Neural cell (in vitro differentiated cells): ENCODE data around the gene ABCA2. TPM values are rescaled to one million over a fixed set of nuclear protein-coding genes. Genes with fewer than 3 reads are reported as not detected.

Experiments
- H2AFZ ChIP-seq: fragments of 200-600, 300-800 bp; sonication (generic), shearing (Covaris generic); 2 replicates; pipeline ENCODE4 v1.6.0; 2014; ENCODE audit warnings: low read depth, mild to moderate bottlenecking, antibody characterized with exemption, low read length, moderate library complexity
- H3F3A ChIP-seq: fragments of 200-600 bp; shearing (Covaris generic); 2 replicates; pipeline ENCODE4 v1.6.1; 2016; ENCODE audit warnings: mild to moderate bottlenecking, moderate library complexity, mixed read lengths, antibody characterized with exemption, low read length; ENCODE audit not compliant: insufficient read depth, poor library complexity, severe bottlenecking
- H3K27ac ChIP-seq: fragments of 200-600, 300-800 bp; sonication (generic), shearing (Covaris generic); 2 replicates; pipeline ENCODE4 v1.5.1; 2014; ENCODE audit warnings: mild to moderate bottlenecking, low read length, moderate library complexity
- H3K27me3 ChIP-seq: fragments of 300-800, 200-600 bp; sonication (generic), shearing (Covaris generic); 2 replicates; pipeline ENCODE4 v1.6.0; 2014; ENCODE audit warnings: mild to moderate bottlenecking, low read depth, low read length, moderate library complexity; ENCODE audit not compliant: insufficient read depth
- H3K36me3 ChIP-seq: fragments of 300-800, 200-600 bp; sonication (generic), shearing (Covaris generic); 2 replicates; pipeline ENCODE4 v1.5.1; 2014; ENCODE audit warnings: mild to moderate bottlenecking, antibody characterized with exemption, low read length, moderate library complexity; ENCODE audit not compliant: insufficient read depth
- H3K4me2 ChIP-seq: fragments of 300-800, 200-600 bp; sonication (generic), shearing (Covaris generic); 2 replicates; pipeline ENCODE4 v1.6.0; 2014; ENCODE audit warnings: mild to moderate bottlenecking, low read length
- H3K4me3 ChIP-seq: fragments of 300-800, 200-600 bp; sonication (generic), shearing (Covaris generic); 2 replicates; pipeline ENCODE4 v1.5.1; 2014; ENCODE audit warnings: mild to moderate bottlenecking, low read length, moderate library complexity
- H3K79me2 ChIP-seq: fragments of 200-600 bp; shearing (Covaris generic); replicated peaks from 2 replicates; pipeline ENCODE4 v1.6.0; 2014; ENCODE audit warnings: mild to moderate bottlenecking, low read length, moderate library complexity; ENCODE audit not compliant: insufficient read depth
- H3K9ac ChIP-seq: fragments of 300-800, 200-600 bp; sonication (generic), shearing (Covaris generic); 2 replicates; pipeline ENCODE4 v1.6.1; 2016; ENCODE audit warnings: mild to moderate bottlenecking, low read length, mixed read lengths
- H3K9me2 ChIP-seq: fragments of 200-600 bp; shearing (Covaris generic); 2 replicates; pipeline ENCODE4 v1.6.1; 2016; ENCODE audit warnings: mild to moderate bottlenecking, low read length, mixed read lengths; ENCODE audit not compliant: insufficient read depth
- H3K9me3 ChIP-seq: fragments of 200-600, 300-800 bp; sonication (generic), shearing (Covaris generic); 2 replicates; pipeline ENCODE4 v1.6.1; 2016; ENCODE audit warnings: mild to moderate bottlenecking, mixed run types, low read length, moderate library complexity, mixed read lengths
- H4K20me1 ChIP-seq: fragments of 200-600 bp; shearing (Covaris generic); 2 replicates; pipeline ENCODE4 v1.6.1; 2016; ENCODE audit warnings: mild to moderate bottlenecking, mixed run types; ENCODE audit not compliant: insufficient read depth
- EP300 ChIP-seq: fragments of 450-650 bp; conservative IDR thresholded peaks from 2 replicates; pipeline ENCODE4 v1.6.1; 2014; ENCODE audit warnings: antibody characterized with exemption, mild to moderate bottlenecking, moderate library complexity; ENCODE audit not compliant: poor library complexity, severe bottlenecking
- EZH2 ChIP-seq: fragments of 200-600, 300-800 bp; shearing (Covaris generic), sonication (generic); IDR thresholded peaks from 2 replicates; pipeline ENCODE4 v1.6.1; 2014; ENCODE audit warnings: antibody characterized with exemption, low read length, borderline replicate concordance, mild to moderate bottlenecking; ENCODE audit not compliant: insufficient read depth, poor library complexity, severe bottlenecking
- MXI1 ChIP-seq: fragments of 450-650 bp; conservative IDR thresholded peaks from 2 replicates; pipeline ENCODE4 v1.6.1; 2014; ENCODE audit warnings: antibody characterized with exemption, mild to moderate bottlenecking; ENCODE audit not compliant: poor library complexity, severe bottlenecking
- POLR2AphosphoS5 ChIP-seq: IDR thresholded peaks from 2 replicates; pipeline ENCODE4 v1.6.1; 2012
- RAD21 ChIP-seq: fragments of 450-650 bp; conservative IDR thresholded peaks from 2 replicates; pipeline ENCODE4 v1.6.1; 2014; ENCODE audit warnings: antibody characterized with exemption, mild to moderate bottlenecking, moderate library complexity
- REST ChIP-seq: IDR thresholded peaks from 2 replicates; pipeline ENCODE4 v1.6.1; 2012; ENCODE audit warnings: borderline replicate concordance
- SMC3 ChIP-seq: fragments of 450-650 bp; conservative IDR thresholded peaks from 2 replicates; pipeline ENCODE4 v1.6.1; 2014; ENCODE audit warnings: antibody characterized with exemption, mild to moderate bottlenecking, moderate library complexity; ENCODE audit not compliant: poor library complexity
- TAF1 ChIP-seq: IDR thresholded peaks from 2 replicates; pipeline ENCODE4 v1.6.1; 2012; ENCODE audit warnings: low read depth
- polyA plus RNA-seq: library from polyadenylated mRNA; depleted of rRNA; stranded (reverse); fragments of >200 nt; gene quantifications from 2 replicates; pipeline ENCODE4 v1.2.3, GENCODE V29; 2014

The ABCA2 gene
- polyA plus RNA-seq, 1 donor from 2014 or later, result 30.6 TPM

GRCh38 chr9:136968333-136969127 is 59.5 kb downstream of the ABCA2 start:
- no peak overlapping the region for H2AFZ ChIP-seq
- no peaks in the 10 kb centered on the region for H3F3A ChIP-seq
- H3K9me2 ChIP-seq, result no peaks in the 10 kb centered on the region
- no peaks in the 10 kb centered on the region for H3K36me3 ChIP-seq
- no peaks in the 10 kb centered on the region for H4K20me1 ChIP-seq
- no peaks in the 10 kb centered on the region for H3K27me3 ChIP-seq
- no peaks in the 10 kb centered on the region for H3K79me2 ChIP-seq
- H3K4me2 ChIP-seq, result no peak overlapping the region
- H3K4me3 ChIP-seq, result no peak overlapping the region
- TF ChIP-seq REST, result no peak
- no peak for TF ChIP-seq EZH2
- no peak for TF ChIP-seq RAD21
- no peak for TF ChIP-seq POLR2AphosphoS5
- no peak for TF ChIP-seq SMC3
- TF ChIP-seq MXI1, result no peak
- no peak overlapping the region for H3K27ac ChIP-seq
- no peak overlapping the region for H3K9ac ChIP-seq
- no peaks in the 10 kb centered on the region for H3K9me3 ChIP-seq

DNA sequence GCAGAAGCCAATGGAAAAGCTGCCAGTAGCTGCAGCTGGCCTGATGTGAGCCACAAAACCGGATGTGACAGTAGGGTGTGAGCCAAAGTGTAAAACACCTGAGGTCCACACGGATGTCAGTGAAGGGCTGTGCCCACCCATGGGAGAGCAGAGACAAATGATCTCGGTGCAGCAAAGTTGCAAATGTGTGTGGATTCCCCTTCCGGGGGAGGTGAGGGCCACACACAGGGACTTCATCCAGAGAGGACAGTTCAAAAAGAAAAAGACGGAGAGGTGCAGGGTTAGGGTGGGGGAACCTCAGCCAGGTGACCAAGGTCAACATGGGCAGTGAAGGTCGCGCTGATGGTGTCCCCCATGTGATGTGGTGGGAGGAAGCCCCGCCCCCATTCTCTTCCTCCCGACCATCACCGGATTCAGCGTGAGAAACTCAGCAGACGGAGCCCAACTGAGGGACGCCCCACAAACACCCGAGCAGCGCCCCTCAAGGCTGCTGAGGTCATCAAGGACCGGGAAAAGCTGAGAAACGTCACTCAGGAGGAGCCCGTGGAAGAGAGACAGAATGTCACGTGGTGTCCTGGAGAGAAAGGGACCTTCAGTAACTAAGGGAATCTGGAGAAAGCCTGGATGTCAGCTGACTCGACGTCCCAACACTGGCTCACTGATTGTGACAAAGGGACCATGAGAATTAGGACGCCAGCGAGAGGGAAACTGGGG is 62.1 kb downstream of the ABCA2 start:
- Histone ChIP-seq H3K9me2 (no peaks in the 10 kb centered on the region), H3K36me3 (no peaks in the 10 kb centered on the region), H3K4me2 (no peak overlapping the region), H3K79me2 (no peaks in the 10 kb centered on the region), H4K20me1 (no peaks in the 10 kb centered on the region), H3K4me3 (no peak overlapping the region), H3K9ac (no peak overlapping the region), H2AFZ (no peak overlapping the region), H3K27ac (no peak overlapping the region), H3K27me3 (no peaks in the 10 kb centered on the region), H3F3A (no peaks in the 10 kb centered on the region), H3K9me3 (no peaks in the 10 kb centered on the region)
- TF ChIP-seq REST, result no peak
- no peak for TF ChIP-seq POLR2AphosphoS5
- TF ChIP-seq MXI1, result no peak
- no peak for TF ChIP-seq TAF1
- TF ChIP-seq EP300, result no peak
